ENCODE data around the gene SYT8.

- TF ChIP-seq POLR2AphosphoS5 (IDR thresholded peaks at IDR 0.05; ENCODE audit: low read depth, low read length) (no peak), POLR2A (IDR thresholded peaks at IDR 0.05; ENCODE audit: low read depth, low read length) (no peak)
Measured at GRCh38 chr11:1875093-1875850, 40.5 kb downstream of the SYT8 start.

Data from GM12891 (cell line).